Adrenal gland (tissue), 12 donors: Measurements from ENCODE around the gene RSRC2. TPM values are rescaled to one million over a fixed set of nuclear protein-coding genes. Genes with fewer than 3 reads are reported as not detected.
A peak's percentile ranks its signal among the peaks of the same experiment; 100 is the strongest.
"Not testable (repeated sequence)": the region's sequence is repeated elsewhere in the genome, so short reads cannot be mapped to it uniquely, and the experiment has no call there.

Source experiments
- DNase-seq, 7 donors: peaks; one replicate each; pipeline ENCODE4 v3.0.0-alpha.2; 2019 to 2020
- H3K27ac ChIP-seq, 5 donors: fragments of 200-600 bp; sonication (generic) in 4 of 5; 1 replicate in 3 of 5; 2 replicates in 2 of 5; pipeline versions ENCODE4 v1.5.1 to v1.8.0; 2016 to 2020; ENCODE audit warnings: mild to moderate bottlenecking in 1 of 5
- H3K27me3 ChIP-seq: fragments of 200-600 bp; 2 replicates; pipeline ENCODE4 v1.8.0; 2021
- H3K36me3 ChIP-seq, 2 donors: fragments of 200-600 bp; replicated peaks in 1 of 2; 1 replicate in 1 of 2; 2 replicates in 1 of 2; pipeline versions ENCODE4 v1.5.1 to v1.8.0; 2018 to 2022
- H3K4me1 ChIP-seq, 2 donors: fragments of 200-600 bp; replicated peaks in 1 of 2; 1 replicate in 1 of 2; 2 replicates in 1 of 2; pipeline versions ENCODE4 v1.5.1 to v1.8.0; 2018 to 2021
- H3K4me3 ChIP-seq, 4 donors: fragments of 200-600 bp; sonication (generic) in 3 of 4; one replicate each; pipeline ENCODE4 v1.5.1; 2016 to 2018
- H3K9me3 ChIP-seq, 3 donors: fragments of 200-600 bp; sonication (generic) in 1 of 3; replicated peaks in 1 of 3; 1 replicate in 2 of 3; 2 replicates in 1 of 3; pipeline versions ENCODE4 v1.5.1 to v1.8.0; 2016 to 2021
- CTCF ChIP-seq, 6 experiments: fragments of 450-650 bp in 4 of 6; fragments of 200-600 bp in 2 of 6; sonication (generic) in 1 of 6; IDR thresholded peaks; 1 replicate in 5 of 6; 2 replicates in 1 of 6; pipeline versions ENCODE4 v1.5.1 to v1.8.0; 2016 to 2021; ENCODE audit warnings: antibody characterized with exemption in 6 of 6, mild to moderate bottlenecking in 2 of 6, moderate library complexity in 1 of 6
- POLR2A ChIP-seq, 2 donors: fragments of 450-650 bp; IDR thresholded peaks; one replicate each; pipeline ENCODE4 v1.6.1; 2017; ENCODE audit warnings: antibody characterized with exemption in 2 of 2, mild to moderate bottlenecking in 2 of 2, moderate library complexity in 1 of 2
- WGBS, 4 donors: extraction: QIAGEN DNeasy Blood & Tissue Kit in 2 of 4; methylation state at CpG; one replicate each; pipeline versions ENCODE4 v1.1.5 to v1.1.7; 2013 to 2017; 5-methylcytosine and 5-hydroxymethylcytosine counted together
- intact Hi-C, 2 donors: fragments of 100-400 bp; cut with DNase I; formaldehyde crosslinking; loops; one replicate each; pipeline versions ENCODE4 v1.14.1 to v1.15.0; 2022 to 2023
- polyA plus RNA-seq, 3 donors: library from polyadenylated mRNA; stranded (reverse); fragments of 200-250 nt in 2 of 3; fragments of 350-450 nt in 1 of 3; fragmentation: Illumina TruSeq in 1 of 3; extraction: RNeasy Lipid Tissue Mini Kit (QIAGEN cat#74804) in 1 of 3; gene quantifications; one replicate each; pipeline ENCODE4 v1.2.3, GENCODE V29; 2013 to 2014
- total RNA-seq, 9 donors: library from RNA; depleted of rRNA in 4 of 9; stranded (reverse); fragments of >200 nt in 4 of 9; fragments of 120-200 nt in 1 of 9; fragmentation: NEBNext Ultra II Directional in 1 of 9; extraction: Animal tissue kit (Norgen Biotek cat#: 25700) in 1 of 9; gene quantifications; one replicate each; pipeline versions ENCODE4 v1.1.0 to v1.2.4, GENCODE V29; 2013 to 2023
- donor health status: healthy with polysubstance abuse.
- donor health status: Bipolar disorder and iron deficiency.
- donor health status: DM: yes; HTN: yes; CAD: no.
- donor health status: DM: no; HTN: no; CAD: no.
- donor health status: DM: no; HTN: no; CAD: no.
- donor health status: DM: yes; HTN: yes; CAD: no.

Gene RSRC2
- total and polyA plus RNA-seq, 12 donors, result 25.6 to 142 (median 64.1) TPM

- H3K4me3 ChIP-seq, result no peak overlapping the region
- H3K36me3 ChIP-seq, result peaks cover 0 to 52% of the 10 kb centered on the region in 2 donors
- H3K27ac ChIP-seq, result no peak overlapping the region
- intact Hi-C loops, result no loop called here
- H3K27me3 ChIP-seq, result no peaks in the 10 kb centered on the region
- H3K9me3 ChIP-seq, result no peaks in the 10 kb centered on the region
- no peak for TF ChIP-seq POLR2A (IDR thresholded peaks at IDR 0.05)
- no peak for TF ChIP-seq CTCF (IDR thresholded peaks at IDR 0.05)
- H3K4me1 ChIP-seq, result no peaks in the 10 kb centered on the region
- 70 to 82% (median 76%) methylated on average over 2 of the region's 2 CpGs for WGBS, 4 donors
- no peak for DNase-seq
Observed at GRCh38 chr12:122491991-122492390, 34.7 kb downstream of the RSRC2 start.

- no peaks in the 10 kb centered on the region for H3K4me1 ChIP-seq
- intact Hi-C loops, result no loop called here
- no peak for DNase-seq
- TF ChIP-seq CTCF (IDR thresholded peaks at IDR 0.05) (no peak), POLR2A (IDR thresholded peaks at IDR 0.05) (no peak)
- H3K36me3 ChIP-seq, result peaks cover 0 to 75% of the 10 kb centered on the region in 2 donors
- H3K9me3 ChIP-seq, result no peaks in the 10 kb centered on the region
- H3K27ac ChIP-seq, result no peak overlapping the region
- WGBS, 4 donors, result 94 to 98% (median 95%) methylated on average over 2 of the region's 2 CpGs
- no peak overlapping the region for H3K4me3 ChIP-seq
- no peaks in the 10 kb centered on the region for H3K27me3 ChIP-seq
Observed at GRCh38 chr12:122489038-122489437, 37.7 kb downstream of the RSRC2 start.

GRCh38 chr12:122487807-122488206 is 38.9 kb downstream of the RSRC2 start:
- H3K27ac ChIP-seq, H3K27me3 ChIP-seq, H3K4me3 ChIP-seq, H3K4me1 ChIP-seq, DNase-seq, H3K9me3 ChIP-seq, intact Hi-C loops: not testable (repeated sequence)
- WGBS, 4 donors, result 95 to 100% (median 98%) methylated on average over 3 of the region's 3 CpGs
- peaks cover 0 to 85% of the 10 kb centered on the region in 2 donors for H3K36me3 ChIP-seq

GRCh38 chr12:122486805-122487426 is 39.8 kb downstream of the RSRC2 start:
- no peaks in the 10 kb centered on the region for H3K27me3 ChIP-seq
- no peaks in the 10 kb centered on the region for H3K4me1 ChIP-seq
- WGBS, 4 donors, result 96 to 97% (median 97%) methylated on average over 7 of the region's 7 CpGs
- no peaks in the 10 kb centered on the region for H3K9me3 ChIP-seq
- TF ChIP-seq CTCF (IDR thresholded peaks at IDR 0.05) (no peak), POLR2A (IDR thresholded peaks at IDR 0.05) (no peak)
- H3K4me3 ChIP-seq, result no peak overlapping the region
- peaks cover 0 to 83% of the 10 kb centered on the region in 2 donors for H3K36me3 ChIP-seq
- peak in 1 of 7 donors; percentile 2 for DNase-seq
- H3K27ac ChIP-seq, result no peak overlapping the region
- intact Hi-C loops, result no loop called here

GRCh38 chr12:122486360-122486759 is 40.4 kb downstream of the RSRC2 start:
- H3K27me3 ChIP-seq, DNase-seq, H3K9me3 ChIP-seq, H3K4me3 ChIP-seq, intact Hi-C loops, H3K27ac ChIP-seq, H3K4me1 ChIP-seq: not testable (repeated sequence)
- H3K36me3 ChIP-seq, result peaks cover 0 to 85% of the 10 kb centered on the region in 2 donors
- WGBS, 4 donors, result 93 to 96% (median 94%) methylated on average over 6 of the region's 6 CpGs

GRCh38 chr12:122484385-122484784 is 42.4 kb downstream of the RSRC2 start:
- H3K27ac ChIP-seq, H3K9me3 ChIP-seq, DNase-seq, H3K27me3 ChIP-seq, intact Hi-C loops, H3K4me3 ChIP-seq, H3K4me1 ChIP-seq: not testable (repeated sequence)
- WGBS, 4 donors, result 93 to 100% (median 100%) methylated on average over 1 of the region's 1 CpG
- H3K36me3 ChIP-seq, result peaks cover 0 to 87% of the 10 kb centered on the region in 2 donors
